Measurements from ENCODE around the gene QSER1. TPM values are rescaled to one million over a fixed set of nuclear protein-coding genes. Genes with fewer than 3 reads are reported as not detected.
"Not testable (repeated sequence)": the region's sequence is repeated elsewhere in the genome, so short reads cannot be mapped to it uniquely, and the experiment has no call there.

Gene QSER1
- total RNA-seq, 1 donor, result 28.6 TPM

DNA sequence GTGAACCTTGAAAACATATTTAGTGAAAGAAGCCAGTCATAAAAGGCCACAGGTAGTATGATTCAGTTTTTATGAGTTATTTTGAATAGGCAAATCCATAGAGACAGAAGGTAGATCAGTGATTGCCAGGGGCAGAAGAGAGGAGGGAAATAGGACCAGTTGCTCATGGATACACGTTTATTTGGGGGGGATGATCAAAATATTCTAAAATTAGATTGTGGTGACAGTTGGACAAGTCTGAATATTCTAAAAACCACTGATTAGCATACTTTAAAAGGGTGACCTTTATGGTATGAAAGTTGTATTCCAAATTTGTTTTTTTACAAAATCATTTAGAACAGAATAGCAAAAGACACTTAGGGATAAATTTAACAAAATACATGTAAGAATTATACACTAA is 28.6 kb downstream of the QSER1 start:
- H3K36me3 ChIP-seq (ENCODE audit: insufficient read depth, low read length), result no peaks in the 10 kb centered on the region
- H3K4me1 ChIP-seq (ENCODE audit: insufficient read depth, low read length), result no peaks in the 10 kb centered on the region
- H3K27ac ChIP-seq (ENCODE audit: low read depth, low read length), result no peak overlapping the region
- H3K9me3 ChIP-seq (ENCODE audit: low read depth, low read length), result no peaks in the 10 kb centered on the region
- DNase-seq (ENCODE audit: insufficient read length, low spot score, missing footprints), result no peak
- peaks cover 7% of the 10 kb centered on the region for H4K20me1 ChIP-seq (ENCODE audit: insufficient read depth, low read length)
- H3K4me2 ChIP-seq (ENCODE audit: insufficient read depth, low read length), result no peak overlapping the region
- no peak for TF ChIP-seq CTCF (IDR thresholded peaks at IDR 0.05; ENCODE audit: extremely low read depth, low read depth, low read length)
- H3K4me3 ChIP-seq (ENCODE audit: insufficient read depth, low read length), result no peak overlapping the region
- no peak overlapping the region for H2AFZ ChIP-seq (ENCODE audit: low read length)
- H3K79me2 ChIP-seq (ENCODE audit: insufficient read depth, low read length), result peaks cover 69% of the 10 kb centered on the region
- H3K27me3 ChIP-seq (ENCODE audit: insufficient read depth, low read length), result no peaks in the 10 kb centered on the region

GRCh38 chr11:32931606-32932005 is 39.0 kb downstream of the QSER1 start:
- TF ChIP-seq CTCF (IDR thresholded peaks at IDR 0.05; ENCODE audit: extremely low read depth, low read depth, low read length), result no peak
- Histone ChIP-seq H3K4me2 (ENCODE audit: insufficient read depth, low read length) (no peak overlapping the region), H3K27ac (ENCODE audit: low read depth, low read length) (no peak overlapping the region), H3K4me1 (ENCODE audit: insufficient read depth, low read length) (no peaks in the 10 kb centered on the region), H3K27me3 (ENCODE audit: insufficient read depth, low read length) (no peaks in the 10 kb centered on the region), H3K9me3 (ENCODE audit: low read depth, low read length) (no peaks in the 10 kb centered on the region), H4K20me1 (ENCODE audit: insufficient read depth, low read length) (no peaks in the 10 kb centered on the region), H3K79me2 (ENCODE audit: insufficient read depth, low read length) (peaks cover 16% of the 10 kb centered on the region), H3K4me3 (ENCODE audit: insufficient read depth, low read length) (no peak overlapping the region), H3K36me3 (ENCODE audit: insufficient read depth, low read length) (peaks cover 51% of the 10 kb centered on the region), H2AFZ (ENCODE audit: low read length) (no peak overlapping the region)
- no peak for DNase-seq (ENCODE audit: insufficient read length, low spot score, missing footprints)

DNA sequence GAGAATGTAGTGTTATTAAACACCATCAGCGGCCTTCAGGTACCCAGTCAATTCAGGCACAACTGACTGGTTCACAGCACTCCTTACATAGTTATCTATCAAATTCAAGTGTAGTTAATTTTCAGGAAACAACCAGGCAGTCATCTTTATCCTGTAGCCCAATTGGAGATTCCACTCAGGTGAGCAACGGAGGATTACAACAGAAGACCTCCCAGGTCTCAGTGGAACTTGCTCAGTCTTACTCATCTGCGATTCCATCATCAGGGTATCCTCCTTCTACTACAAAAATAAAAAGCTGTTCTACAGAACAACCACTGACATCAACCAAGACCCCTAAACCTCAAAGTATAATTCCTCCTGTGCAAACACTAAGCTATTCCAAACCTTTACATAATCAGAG is 39.6 kb downstream of the QSER1 start:
- H3K79me2 ChIP-seq (ENCODE audit: insufficient read depth, low read length), result peaks cover 15% of the 10 kb centered on the region
- H3K4me1 ChIP-seq (ENCODE audit: insufficient read depth, low read length), result no peaks in the 10 kb centered on the region
- TF ChIP-seq CTCF (IDR thresholded peaks at IDR 0.05; ENCODE audit: extremely low read depth, low read depth, low read length), result no peak
- H3K27me3 ChIP-seq (ENCODE audit: insufficient read depth, low read length), result no peaks in the 10 kb centered on the region
- no peak for DNase-seq (ENCODE audit: insufficient read length, low spot score, missing footprints)
- H2AFZ ChIP-seq (ENCODE audit: low read length), result no peak overlapping the region
- H3K36me3 ChIP-seq (ENCODE audit: insufficient read depth, low read length), result peaks cover 51% of the 10 kb centered on the region
- no peak overlapping the region for H3K27ac ChIP-seq (ENCODE audit: low read depth, low read length)
- H3K4me2 ChIP-seq (ENCODE audit: insufficient read depth, low read length), result no peak overlapping the region
- H3K4me3 ChIP-seq (ENCODE audit: insufficient read depth, low read length), result no peak overlapping the region
- no peaks in the 10 kb centered on the region for H3K9me3 ChIP-seq (ENCODE audit: low read depth, low read length)
- H4K20me1 ChIP-seq (ENCODE audit: insufficient read depth, low read length), result no peaks in the 10 kb centered on the region

- no peaks in the 10 kb centered on the region for H3K4me1 ChIP-seq (ENCODE audit: insufficient read depth, low read length)
- DNase-seq (ENCODE audit: insufficient read length, low spot score, missing footprints), result no peak
- H3K27ac ChIP-seq (ENCODE audit: low read depth, low read length), result no peak overlapping the region
- no peaks in the 10 kb centered on the region for H3K27me3 ChIP-seq (ENCODE audit: insufficient read depth, low read length)
- H3K9me3 ChIP-seq (ENCODE audit: low read depth, low read length), result no peaks in the 10 kb centered on the region
- H2AFZ ChIP-seq (ENCODE audit: low read length), result no peak overlapping the region
- TF ChIP-seq CTCF (IDR thresholded peaks at IDR 0.05; ENCODE audit: extremely low read depth, low read depth, low read length), result no peak
- no peaks in the 10 kb centered on the region for H4K20me1 ChIP-seq (ENCODE audit: insufficient read depth, low read length)
- H3K4me2 ChIP-seq (ENCODE audit: insufficient read depth, low read length), result no peak overlapping the region
- H3K36me3 ChIP-seq (ENCODE audit: insufficient read depth, low read length), result peaks cover 48% of the 10 kb centered on the region
- H3K79me2 ChIP-seq (ENCODE audit: insufficient read depth, low read length), result peaks cover 31% of the 10 kb centered on the region
- no peak overlapping the region for H3K4me3 ChIP-seq (ENCODE audit: insufficient read depth, low read length)
Observed at GRCh38 chr11:32935462-32936029, 42.9 kb downstream of the QSER1 start.

DNA sequence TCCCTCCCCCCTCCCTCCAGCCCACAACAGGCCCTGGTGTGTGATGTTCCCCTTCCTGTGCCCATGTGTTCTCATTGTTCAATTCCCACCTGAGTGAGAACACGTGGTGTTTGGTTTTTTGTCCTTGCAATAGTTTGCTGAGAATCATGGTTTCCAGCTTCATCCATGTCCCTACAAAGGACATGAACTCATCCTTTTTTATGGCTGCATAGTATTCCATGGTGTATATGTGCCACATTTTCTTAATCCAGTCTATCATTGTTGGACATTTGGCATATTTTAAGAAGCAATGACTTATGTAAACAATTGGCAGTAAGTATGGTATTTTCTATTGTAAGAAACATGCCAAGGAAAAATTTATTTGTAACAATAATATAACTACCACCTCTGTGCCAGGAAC is 43.6 kb downstream of the QSER1 start:
- not testable (repeated sequence) for H3K27me3 ChIP-seq (ENCODE audit: insufficient read depth, low read length); H4K20me1 ChIP-seq (ENCODE audit: insufficient read depth, low read length); H3K4me3 ChIP-seq (ENCODE audit: insufficient read depth, low read length); H3K4me2 ChIP-seq (ENCODE audit: insufficient read depth, low read length); H3K9me3 ChIP-seq (ENCODE audit: low read depth, low read length); H3K4me1 ChIP-seq (ENCODE audit: insufficient read depth, low read length); H3K27ac ChIP-seq (ENCODE audit: low read depth, low read length); DNase-seq (ENCODE audit: insufficient read length, low spot score, missing footprints); H2AFZ ChIP-seq (ENCODE audit: low read length)
- peaks cover 35% of the 10 kb centered on the region for H3K79me2 ChIP-seq (ENCODE audit: insufficient read depth, low read length)
- peaks cover 45% of the 10 kb centered on the region for H3K36me3 ChIP-seq (ENCODE audit: insufficient read depth, low read length)

- DNase-seq (ENCODE audit: insufficient read length, low spot score, missing footprints); H4K20me1 ChIP-seq (ENCODE audit: insufficient read depth, low read length); H3K27ac ChIP-seq (ENCODE audit: low read depth, low read length); H3K27me3 ChIP-seq (ENCODE audit: insufficient read depth, low read length); H3K4me2 ChIP-seq (ENCODE audit: insufficient read depth, low read length); H3K4me3 ChIP-seq (ENCODE audit: insufficient read depth, low read length); H3K9me3 ChIP-seq (ENCODE audit: low read depth, low read length); H2AFZ ChIP-seq (ENCODE audit: low read length); H3K4me1 ChIP-seq (ENCODE audit: insufficient read depth, low read length): not testable (repeated sequence)
- H3K36me3 ChIP-seq (ENCODE audit: insufficient read depth, low read length), result peaks cover 34% of the 10 kb centered on the region
- peaks cover 35% of the 10 kb centered on the region for H3K79me2 ChIP-seq (ENCODE audit: insufficient read depth, low read length)
Observed at GRCh38 chr11:32937283-32937682, 44.7 kb downstream of the QSER1 start.

Data from osteoblast (primary cell).